H9 (cell line): ENCODE data around the gene PDE4B. TPM values are rescaled to one million over a fixed set of nuclear protein-coding genes. Genes with fewer than 3 reads are reported as not detected.

Source experiments
- DNase-seq: peaks from one replicate; pipeline ENCODE4 v3.0.0-alpha.2; 2017
- H2AFZ ChIP-seq: one replicate; pipeline ENCODE4 v1.6.1; 2013; ENCODE audit warnings: mild to moderate bottlenecking, low read length, control low read depth, moderate library complexity
- H2AK5ac ChIP-seq: 2 replicates; pipeline ENCODE4 v1.6.1; 2013; ENCODE audit warnings: low read length, control low read depth, mixed read lengths; ENCODE audit not compliant: insufficient read length
- H2BK120ac ChIP-seq: one replicate; pipeline ENCODE4 v1.6.1; 2013; ENCODE audit warnings: low read depth, mild to moderate bottlenecking, low read length, control low read depth, inconsistent platforms; ENCODE audit not compliant: poor library complexity, severe bottlenecking
- H2BK12ac ChIP-seq: 2 replicates; pipeline ENCODE4 v1.6.1; 2013; ENCODE audit warnings: low read length, control low read depth, mixed read lengths, low read depth; ENCODE audit not compliant: insufficient read length
- H2BK15ac ChIP-seq: 2 replicates; pipeline ENCODE4 v1.6.1; 2013; ENCODE audit warnings: low read depth, low read length, control low read depth
- H2BK20ac ChIP-seq: one replicate; pipeline ENCODE4 v1.6.1; 2013; ENCODE audit warnings: low read depth, mild to moderate bottlenecking, low read length, control low read depth, inconsistent platforms; ENCODE audit not compliant: poor library complexity, severe bottlenecking
- H2BK5ac ChIP-seq: 2 replicates; pipeline ENCODE4 v1.6.1; 2013; ENCODE audit warnings: low read length, control low read depth, mixed read lengths; ENCODE audit not compliant: insufficient read length
- H3K14ac ChIP-seq: 2 replicates; pipeline ENCODE4 v1.6.1; 2013; ENCODE audit warnings: low read length, control low read depth; ENCODE audit not compliant: insufficient read depth
- H3K18ac ChIP-seq: 2 replicates; pipeline ENCODE4 v1.6.1; 2013; ENCODE audit warnings: low read depth, mild to moderate bottlenecking, mixed read lengths, low read length, control low read depth; ENCODE audit not compliant: insufficient read length
- H3K23ac ChIP-seq: 2 replicates; pipeline ENCODE4 v1.6.1; 2013; ENCODE audit warnings: low read length, control low read depth, mixed read lengths, low read depth; ENCODE audit not compliant: insufficient read length
- H3K23me2 ChIP-seq: 2 replicates; pipeline ENCODE4 v1.6.1; 2013; ENCODE audit warnings: low read depth, mild to moderate bottlenecking, mixed read lengths, low read length, control low read depth; ENCODE audit not compliant: insufficient read length, poor library complexity, severe bottlenecking
- H3K27ac ChIP-seq: 2 replicates; pipeline ENCODE4 v1.5.1; 2013; ENCODE audit warnings: low read length, control low read depth, mixed read lengths, low read depth; ENCODE audit not compliant: insufficient read length
- H3K27me3 ChIP-seq: 2 replicates; pipeline ENCODE4 v1.6.1; 2013; ENCODE audit warnings: low read length, control low read depth, inconsistent platforms; ENCODE audit not compliant: insufficient read depth
- H3K4ac ChIP-seq: 2 replicates; pipeline ENCODE4 v1.6.1; 2013; ENCODE audit warnings: low read depth, mild to moderate bottlenecking, control low read depth, inconsistent platforms, low read length, moderate library complexity
- H3K4me1 ChIP-seq: 2 replicates; pipeline ENCODE4 v1.6.1; 2013; ENCODE audit warnings: low read length, control low read depth, inconsistent platforms; ENCODE audit not compliant: insufficient read depth
- H3K4me2 ChIP-seq: 2 replicates; pipeline ENCODE4 v1.6.1; 2013; ENCODE audit warnings: low read length, control low read depth, mixed read lengths; ENCODE audit not compliant: insufficient read length, insufficient read depth
- H3K56ac ChIP-seq: 2 replicates; pipeline ENCODE4 v1.6.1; 2013; ENCODE audit warnings: low read depth, mild to moderate bottlenecking, mixed read lengths, low read length, control low read depth; ENCODE audit not compliant: insufficient read length
- H3K79me1 ChIP-seq: 2 replicates; pipeline ENCODE4 v1.6.1; 2013; ENCODE audit warnings: low read depth, mild to moderate bottlenecking, moderate library complexity, low read length, control low read depth, inconsistent platforms; ENCODE audit not compliant: insufficient read depth, poor library complexity, severe bottlenecking
- H3K79me2 ChIP-seq: 2 replicates; pipeline ENCODE4 v1.6.1; 2013; ENCODE audit warnings: low read length, control low read depth, inconsistent platforms; ENCODE audit not compliant: insufficient read depth
- H3K9ac ChIP-seq: 2 replicates; pipeline ENCODE4 v1.6.1; 2013; ENCODE audit warnings: low read length, control low read depth, mixed read lengths; ENCODE audit not compliant: insufficient read length; ENCODE audit errors: extremely low read depth
- H3K9me3 ChIP-seq: one replicate; pipeline ENCODE4 v1.6.1; 2013; ENCODE audit warnings: low read depth, low read length, inconsistent platforms; ENCODE audit not compliant: control insufficient read depth
- H3T11ph ChIP-seq: one replicate; pipeline ENCODE4 v1.6.1; 2013; ENCODE audit warnings: mild to moderate bottlenecking, low read length, control low read depth, inconsistent platforms
- H4K20me1 ChIP-seq: one replicate; pipeline ENCODE4 v1.6.1; 2013; ENCODE audit not compliant: control insufficient read depth, insufficient read length, insufficient read depth
- H4K5ac ChIP-seq: 2 replicates; pipeline ENCODE4 v1.6.1; 2013; ENCODE audit warnings: low read depth, mild to moderate bottlenecking, mixed read lengths, low read length, control low read depth; ENCODE audit not compliant: insufficient read length
- H4K8ac ChIP-seq: replicated peaks from 2 replicates; pipeline ENCODE4 v1.6.1; 2013; ENCODE audit warnings: low read length, control low read depth, mixed read lengths, low read depth; ENCODE audit not compliant: insufficient read length
- H4K91ac ChIP-seq: 2 replicates; pipeline ENCODE4 v1.6.1; 2013; ENCODE audit warnings: low read depth, mild to moderate bottlenecking, moderate library complexity, mixed read lengths, low read length, control low read depth; ENCODE audit not compliant: insufficient read length
- H3K27ac Mint-ChIP-seq, 3 experiments: 2 replicates in 2 of 3; 3 replicates in 1 of 3; pipeline ENCODE4 v1.8.0; 2020 to 2021; ENCODE audit warnings: mixed read lengths in 3 of 3, mild to moderate bottlenecking in 1 of 3, moderate library complexity in 1 of 3
- H3K27me3 Mint-ChIP-seq: 2 replicates; pipeline ENCODE4 v1.8.0; 2021; ENCODE audit warnings: low read depth, mild to moderate bottlenecking, moderate library complexity, mixed read lengths
- H3K36me3 Mint-ChIP-seq, 3 experiments: 2 replicates in 2 of 3; 3 replicates in 1 of 3; pipeline ENCODE4 v1.8.0; 2020 to 2021; ENCODE audit warnings: low read depth in 3 of 3, mixed read lengths in 3 of 3; ENCODE audit not compliant: insufficient read depth in 1 of 3
- H3K4me1 Mint-ChIP-seq, 2 experiments: 2 replicates each; pipeline ENCODE4 v1.8.0; 2020; ENCODE audit warnings: mixed read lengths in 2 of 2
- H3K4me3 Mint-ChIP-seq, 2 experiments: 2 replicates in 1 of 2; 3 replicates in 1 of 2; pipeline ENCODE4 v1.8.0; 2020 to 2021; ENCODE audit warnings: mild to moderate bottlenecking in 2 of 2, mixed read lengths in 2 of 2, moderate library complexity in 1 of 2
- H3K9me3 Mint-ChIP-seq, 2 experiments: 2 replicates in 1 of 2; 3 replicates in 1 of 2; pipeline ENCODE4 v1.8.0; 2020; ENCODE audit warnings: mild to moderate bottlenecking in 2 of 2, mixed read lengths in 2 of 2, moderate library complexity in 1 of 2
- CTCF ChIP-seq: fragments of 200-600 bp; sonication (generic); conservative IDR thresholded peaks from 3 replicates; pipeline ENCODE4 v1.8.0; 2021; ENCODE audit warnings: antibody characterized with exemption, mild to moderate bottlenecking
- WGBS: extraction: QIAGEN DNeasy Blood & Tissue Kit; methylation state at CpG from one replicate; pipeline ENCODE4 v1.1.7; 2013; ENCODE audit warnings: missing lambda C conversion rate, low lambda C conversion rate, mixed read lengths; ENCODE audit not compliant: insufficient read length; ENCODE audit errors: extremely low coverage; 5-methylcytosine and 5-hydroxymethylcytosine counted together
- total RNA-seq: library from RNA; stranded (reverse); gene quantifications from 2 replicates; pipeline ENCODE4 v1.2.1, GENCODE V29; 2021

PDE4B gene
- total RNA-seq, 1 experiment from 2014 or later: 19.8 TPM

- no peak for DNase-seq
- Histone ChIP-seq H3T11ph (no peak overlapping the region), H4K5ac (no peak overlapping the region), H4K8ac (no peak overlapping the region), H2BK5ac (no peak overlapping the region), H2BK12ac (no peak overlapping the region), H3K23ac (no peak overlapping the region), H2AFZ (no peak overlapping the region), H3K9me3 (no peaks in the 10 kb centered on the region), H3K9ac (no peak overlapping the region), H2AK5ac (no peak overlapping the region), H2BK120ac (no peak overlapping the region), H3K14ac (no peak overlapping the region), H3K79me2 (no peaks in the 10 kb centered on the region), H3K27me3 (no peaks in the 10 kb centered on the region), H2BK15ac (no peak overlapping the region), H3K23me2 (peaks cover 2% of the 10 kb centered on the region), H3K27ac (no peak overlapping the region), H3K4ac (no peak overlapping the region), H3K56ac (no peak overlapping the region), H4K91ac (no peak overlapping the region), H3K18ac (no peak overlapping the region), H3K79me1 (no peaks in the 10 kb centered on the region), H2BK20ac (no peak overlapping the region), H3K4me2 (no peak overlapping the region), H3K4me1 (peaks cover 6% of the 10 kb centered on the region), H4K20me1 (no peaks in the 10 kb centered on the region)
- no peak for TF ChIP-seq CTCF
- H3K4me3 Mint-ChIP-seq: no peak overlapping the region
- no peaks in the 10 kb centered on the region for H3K27me3 Mint-ChIP-seq
- H3K9me3 Mint-ChIP-seq: no peaks in the 10 kb centered on the region
- no peaks in the 10 kb centered on the region for H3K36me3 Mint-ChIP-seq
- H3K4me1 Mint-ChIP-seq: peaks cover 39 to 51% of the 10 kb centered on the region in 2 experiments
- H3K27ac Mint-ChIP-seq: no peak overlapping the region
- no CpG with 5 or more reads among the region's 7 CpGs for WGBS
These were observed 474.7 kb downstream of the PDE4B start for GRCh38 chr1:66267201-66267940.
